Measurements from ENCODE around the gene SOWAHC. TPM values are rescaled to one million over a fixed set of nuclear protein-coding genes. Genes with fewer than 3 reads are reported as not detected.
"Not testable (repeated sequence)": the region's sequence is repeated elsewhere in the genome, so short reads cannot be mapped to it uniquely, and the experiment has no call there.

SOWAHC gene
- total and polyA plus RNA-seq, 2 donors (not counting 3 experiments of a cell fraction or from before 2014, with no cell fraction given), result 1.0 to 4.1 TPM

- TF ChIP-seq FOS (IDR thresholded peaks at IDR 0.05; ENCODE audit: borderline replicate concordance, insufficient read depth, low read length) (no peak), GATA2 (IDR thresholded peaks at IDR 0.05; ENCODE audit: insufficient read depth, insufficient read length, low read depth, low read length) (no peak), POLR2AphosphoS5 (IDR thresholded peaks at IDR 0.05; ENCODE audit: insufficient read depth, low read depth, low read length) (no peak)
- TF ChIP-seq, protein P1, sequence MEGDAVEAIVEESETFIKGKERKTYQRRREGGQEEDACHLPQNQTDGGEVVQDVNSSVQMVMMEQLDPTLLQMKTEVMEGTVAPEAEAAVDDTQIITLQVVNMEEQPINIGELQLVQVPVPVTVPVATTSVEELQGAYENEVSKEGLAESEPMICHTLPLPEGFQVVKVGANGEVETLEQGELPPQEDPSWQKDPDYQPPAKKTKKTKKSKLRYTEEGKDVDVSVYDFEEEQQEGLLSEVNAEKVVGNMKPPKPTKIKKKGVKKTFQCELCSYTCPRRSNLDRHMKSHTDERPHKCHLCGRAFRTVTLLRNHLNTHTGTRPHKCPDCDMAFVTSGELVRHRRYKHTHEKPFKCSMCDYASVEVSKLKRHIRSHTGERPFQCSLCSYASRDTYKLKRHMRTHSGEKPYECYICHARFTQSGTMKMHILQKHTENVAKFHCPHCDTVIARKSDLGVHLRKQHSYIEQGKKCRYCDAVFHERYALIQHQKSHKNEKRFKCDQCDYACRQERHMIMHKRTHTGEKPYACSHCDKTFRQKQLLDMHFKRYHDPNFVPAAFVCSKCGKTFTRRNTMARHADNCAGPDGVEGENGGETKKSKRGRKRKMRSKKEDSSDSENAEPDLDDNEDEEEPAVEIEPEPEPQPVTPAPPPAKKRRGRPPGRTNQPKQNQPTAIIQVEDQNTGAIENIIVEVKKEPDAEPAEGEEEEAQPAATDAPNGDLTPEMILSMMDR (IDR thresholded peaks at IDR 0.05; ENCODE audit: extremely low read depth in 1 of 2, insufficient read depth in 1 of 2, low read depth in 1 of 2, low read length in 2 of 2), result no peak
- Histone ChIP-seq H3K9me3 (replicated peaks; ENCODE audit: control insufficient read depth, insufficient read depth, low read length) (no peaks in the 10 kb centered on the region), H3K4me3 (replicated peaks in 1 of 3; ENCODE audit: insufficient read depth in 1 of 3, low read depth in 1 of 3, low read length in 3 of 3) (no peak overlapping the region), H3K27me3 (ENCODE audit: control insufficient read depth in 2 of 2, insufficient read depth in 2 of 2, low read length in 2 of 2) (peaks cover 3 to 10% of the 10 kb centered on the region in 2 experiments), H3K4me2 (ENCODE audit: insufficient read depth, low read length) (no peak overlapping the region), H4K20me1 (replicated peaks; ENCODE audit: control insufficient read depth, extremely low read depth, insufficient read depth, low read length) (no peaks in the 10 kb centered on the region), H3K9me1 (replicated peaks; ENCODE audit: control insufficient read depth, extremely low read depth, insufficient read depth, low read length) (no peaks in the 10 kb centered on the region), H3K27ac (ENCODE audit: insufficient read depth, low read depth, low read length) (no peak overlapping the region), H3K9ac (replicated peaks; ENCODE audit: extremely low read depth, insufficient read depth, low read length) (no peak overlapping the region), H3K36me3 (ENCODE audit: control insufficient read depth in 2 of 2, extremely low read depth in 1 of 2, insufficient read depth in 2 of 2, low read length in 2 of 2) (no peaks in the 10 kb centered on the region), H3K79me2 (ENCODE audit: control insufficient read depth, insufficient read depth, low read length) (no peaks in the 10 kb centered on the region), H2AFZ (ENCODE audit: low read depth, low read length) (no peak overlapping the region), H3K4me1 (ENCODE audit: control insufficient read depth, extremely low read depth, insufficient read depth, low read length) (no peaks in the 10 kb centered on the region)
- DNase-seq (ENCODE audit: low read depth, low spot score), result no peak
- no peak for FAIRE-seq
- intact Hi-C loops (cut with micrococcal nuclease) (no loop called here), dilution Hi-C loops (cut with MboI; ENCODE audit: extremely low pct_ligation_motif_present, low sequenced_read_pairs) (no loop called here)
- ChIA-PET POLR2A (interaction anchor here (2.1 kb wide), 1 partner anchor 10 kb away, joined by 6 read pairs; the partner anchor contains the start of genes SEPTIN10 and SOWAHC), CTCF (interaction anchor here (1.8 kb wide), 2 partner anchors 10 to 78 kb away, joined by 4 to 5 read pairs; partner anchors contain the start of genes SEPTIN10 and SOWAHC)
- BruUV-seq (replicated peaks), result no TSS peak
Observed at GRCh38 chr2:109623923-109624322, 9.8 kb downstream of the SOWAHC start.

- Histone ChIP-seq H3K27ac (ENCODE audit: insufficient read depth, low read depth, low read length) (no peak overlapping the region), H3K9ac (replicated peaks; ENCODE audit: extremely low read depth, insufficient read depth, low read length) (no peak overlapping the region), H3K4me2 (ENCODE audit: insufficient read depth, low read length) (no peak overlapping the region), H3K27me3 (ENCODE audit: control insufficient read depth in 2 of 2, insufficient read depth in 2 of 2, low read length in 2 of 2) (peaks cover 3 to 10% of the 10 kb centered on the region in 2 experiments), H3K4me3 (replicated peaks in 1 of 3; ENCODE audit: insufficient read depth in 1 of 3, low read depth in 1 of 3, low read length in 3 of 3) (no peak overlapping the region), H2AFZ (ENCODE audit: low read depth, low read length) (no peak overlapping the region), H3K36me3 (ENCODE audit: control insufficient read depth in 2 of 2, extremely low read depth in 1 of 2, insufficient read depth in 2 of 2, low read length in 2 of 2) (no peaks in the 10 kb centered on the region), H3K4me1 (ENCODE audit: control insufficient read depth, extremely low read depth, insufficient read depth, low read length) (no peaks in the 10 kb centered on the region), H4K20me1 (replicated peaks; ENCODE audit: control insufficient read depth, extremely low read depth, insufficient read depth, low read length) (no peaks in the 10 kb centered on the region), H3K9me1 (replicated peaks; ENCODE audit: control insufficient read depth, extremely low read depth, insufficient read depth, low read length) (no peaks in the 10 kb centered on the region), H3K9me3 (replicated peaks; ENCODE audit: control insufficient read depth, insufficient read depth, low read length) (no peaks in the 10 kb centered on the region), H3K79me2 (ENCODE audit: control insufficient read depth, insufficient read depth, low read length) (no peaks in the 10 kb centered on the region)
- intact Hi-C loops (cut with micrococcal nuclease) (no loop called here), dilution Hi-C loops (cut with MboI; ENCODE audit: extremely low pct_ligation_motif_present, low sequenced_read_pairs) (no loop called here)
- ChIA-PET CTCF (interaction anchor here (1.8 kb wide), 1 partner anchor 78 kb away, joined by 4 read pairs; no protein-coding TSS in a partner anchor), POLR2A (no interaction called here)
- FAIRE-seq (no peak), DNase-seq (ENCODE audit: low read depth, low spot score) (no peak)
- TF ChIP-seq FOS (IDR thresholded peaks at IDR 0.05; ENCODE audit: borderline replicate concordance, insufficient read depth, low read length) (no peak), MYC (IDR thresholded peaks at IDR 0.05; ENCODE audit: low read depth, low read length) (no peak)
- BruUV-seq (replicated peaks), result no TSS peak
Observed at GRCh38 chr2:109624339-109624738, 10.2 kb downstream of the SOWAHC start.

DNA sequence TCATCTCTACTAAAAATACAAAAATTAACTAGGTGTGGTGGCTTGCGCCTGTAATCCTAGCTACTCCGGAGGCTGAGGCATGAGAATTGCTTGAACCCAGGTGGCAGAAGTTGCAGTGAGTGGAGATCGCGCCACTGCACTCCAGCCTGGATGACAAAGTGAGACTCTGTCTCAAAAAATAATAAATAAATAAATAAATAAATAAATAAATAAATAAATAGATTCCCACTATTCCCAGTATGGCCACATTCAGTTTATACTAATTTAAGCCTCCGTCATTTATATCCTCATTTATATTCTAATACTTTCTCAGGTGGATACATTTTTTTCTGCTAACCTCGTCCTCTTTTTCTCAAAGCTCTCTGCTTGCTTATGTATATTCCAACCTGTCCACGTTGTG lies 14.2 kb downstream of the SOWAHC start:
- H3K36me3 ChIP-seq (ENCODE audit: control insufficient read depth in 2 of 2, extremely low read depth in 1 of 2, insufficient read depth in 2 of 2, low read length in 2 of 2); H3K4me2 ChIP-seq (ENCODE audit: insufficient read depth, low read length); H3K27ac ChIP-seq (ENCODE audit: insufficient read depth, low read depth, low read length); H3K79me2 ChIP-seq (ENCODE audit: control insufficient read depth, insufficient read depth, low read length); dilution Hi-C loops (cut with MboI; ENCODE audit: extremely low pct_ligation_motif_present, low sequenced_read_pairs); H3K9me3 ChIP-seq (replicated peaks; ENCODE audit: control insufficient read depth, insufficient read depth, low read length); H2AFZ ChIP-seq (ENCODE audit: low read depth, low read length); H3K4me1 ChIP-seq (ENCODE audit: control insufficient read depth, extremely low read depth, insufficient read depth, low read length); POLR2A ChIA-PET; H3K9ac ChIP-seq (replicated peaks; ENCODE audit: extremely low read depth, insufficient read depth, low read length); DNase-seq (ENCODE audit: low read depth, low spot score); FAIRE-seq; H3K27me3 ChIP-seq (ENCODE audit: control insufficient read depth in 2 of 2, insufficient read depth in 2 of 2, low read length in 2 of 2); H4K20me1 ChIP-seq (replicated peaks; ENCODE audit: control insufficient read depth, extremely low read depth, insufficient read depth, low read length); H3K9me1 ChIP-seq (replicated peaks; ENCODE audit: control insufficient read depth, extremely low read depth, insufficient read depth, low read length); BruUV-seq (replicated peaks); intact Hi-C loops (cut with micrococcal nuclease); H3K4me3 ChIP-seq (replicated peaks in 1 of 3; ENCODE audit: insufficient read depth in 1 of 3, low read depth in 1 of 3, low read length in 3 of 3): not testable (repeated sequence)
- CTCF ChIA-PET, result interaction anchor here (1.0 to 1.2 kb wide), 2 partner anchors 35 to 82 kb away, joined by 3 read pairs; no protein-coding TSS in a partner anchor

Data from endothelial cell of umbilical vein (primary cell).